IMR-90 (cell line): ENCODE results near the gene MAMDC4. TPM values are rescaled to one million over a fixed set of nuclear protein-coding genes. Genes with fewer than 3 reads are reported as not detected.

Experiments
- ATAC-seq: fragments of 200-7000 bp; cut with Tn5 transposase; 2 replicates; pipeline ENCODE4 v1.9.1; 2020; ENCODE audit warnings: low read depth, mild to moderate bottlenecking, moderate library complexity
- BruUV-seq: library from RNA; stranded (reverse); fragments of 400-500 nt; replicated peaks from 2 replicates; lab custom pipeline; 2021; lab: Mats Ljungman, UMichigan
- CTCF ChIA-PET: fragments of 300-600 bp; formaldehyde crosslinking; extraction: SDS; loops from one replicate; lab custom pipeline; 2021; ENCODE audit warnings: antibody characterized with exemption; lab: Yijun Ruan, JAX
- POLR2A ChIA-PET: fragments of 300-600 bp; sonication (Branson Sonifier 250); formaldehyde crosslinking; loops from one replicate; lab custom pipeline; 2022; ENCODE audit warnings: antibody characterized with exemption; ENCODE audit not compliant: unreplicated experiment; lab: Charles Lee
- DNase-seq: peaks from one replicate; pipeline ENCODE4 v3.0.0; 2013
- H2AFZ ChIP-seq: replicated peaks from 2 replicates; pipeline ENCODE3; 2013; ENCODE audit warnings: low read length, mild to moderate bottlenecking; ENCODE audit not compliant: poor library complexity
- H2AK5ac ChIP-seq: 2 replicates; pipeline ENCODE4 v1.6.1; 2013; ENCODE audit warnings: low read depth, low read length, inconsistent platforms
- H2AK9ac ChIP-seq: replicated peaks from 2 replicates; pipeline ENCODE3; 2013; ENCODE audit warnings: mild to moderate bottlenecking, low read depth, low read length, moderate library complexity; ENCODE audit not compliant: poor library complexity
- H2BK120ac ChIP-seq: 2 replicates; pipeline ENCODE4 v1.6.1; 2013; ENCODE audit warnings: low read depth, low read length, inconsistent platforms
- H2BK15ac ChIP-seq: 3 replicates; pipeline ENCODE4 v1.6.1; 2013; ENCODE audit warnings: low read depth, low read length, inconsistent platforms
- H2BK20ac ChIP-seq: 2 replicates; pipeline ENCODE4 v1.6.1; 2013; ENCODE audit warnings: low read depth, mild to moderate bottlenecking, inconsistent platforms, low read length, moderate library complexity
- H2BK5ac ChIP-seq: 2 replicates; pipeline ENCODE4 v1.6.1; 2013; ENCODE audit warnings: mild to moderate bottlenecking, low read depth, low read length, inconsistent platforms; ENCODE audit not compliant: poor library complexity, severe bottlenecking
- H3K14ac ChIP-seq: replicated peaks from 2 replicates; pipeline ENCODE4 v1.6.1; 2013; ENCODE audit warnings: low read depth, low read length, inconsistent platforms
- H3K18ac ChIP-seq: 2 replicates; pipeline ENCODE4 v1.6.1; 2013; ENCODE audit warnings: low read depth, low read length, control low read depth
- H3K23ac ChIP-seq: 2 replicates; pipeline ENCODE4 v1.6.1; 2013; ENCODE audit warnings: low read depth, low read length, inconsistent platforms
- H3K27ac ChIP-seq: 2 replicates; pipeline ENCODE4 v1.5.1; 2013; ENCODE audit warnings: mild to moderate bottlenecking, control low read depth, low read length; ENCODE audit not compliant: insufficient read depth
- H3K27me3 ChIP-seq: 2 replicates; pipeline ENCODE4 v1.6.1; 2013; ENCODE audit warnings: low read length; ENCODE audit not compliant: control insufficient read depth, insufficient read depth
- H3K36me3 ChIP-seq: 2 replicates; pipeline ENCODE4 v1.6.1; 2013; ENCODE audit warnings: low read length, mixed read lengths; ENCODE audit not compliant: control insufficient read depth, insufficient read depth
- H3K4ac ChIP-seq: 2 replicates; pipeline ENCODE4 v1.6.1; 2013; ENCODE audit warnings: low read depth, low read length, inconsistent platforms
- H3K4me1 ChIP-seq: 2 replicates; pipeline ENCODE4 v1.6.1; 2013; ENCODE audit warnings: low read length, mixed read lengths; ENCODE audit not compliant: control insufficient read depth, insufficient read depth
- H3K4me2 ChIP-seq: 2 replicates; pipeline ENCODE4 v1.6.1; 2013; ENCODE audit warnings: low read depth, mild to moderate bottlenecking, control low read depth, low read length, moderate library complexity
- H3K4me3 ChIP-seq: 2 replicates; pipeline ENCODE4 v1.5.1; 2013; ENCODE audit warnings: low read depth, mild to moderate bottlenecking, control low read depth, low read length, moderate library complexity; ENCODE audit not compliant: insufficient read depth
- H3K56ac ChIP-seq: 2 replicates; pipeline ENCODE4 v1.6.1; 2013; ENCODE audit warnings: low read length, inconsistent platforms; ENCODE audit not compliant: insufficient read depth; ENCODE audit errors: extremely low read depth
- H3K79me1 ChIP-seq, 2 experiments: 2 replicates each; pipeline ENCODE4 v1.6.1; 2013; ENCODE audit warnings: low read length in 2 of 2, inconsistent platforms in 1 of 2, low read depth in 1 of 2
- H3K9ac ChIP-seq: 2 replicates; pipeline ENCODE4 v1.6.1; 2013; ENCODE audit warnings: low read depth, low read length, control low read depth
- H3K9me1 ChIP-seq: 2 replicates; pipeline ENCODE4 v1.6.1; 2013; ENCODE audit warnings: low read length, inconsistent platforms; ENCODE audit not compliant: insufficient read depth
- H3K9me3 ChIP-seq: 2 replicates; pipeline ENCODE4 v1.6.1; 2013; ENCODE audit warnings: low read length; ENCODE audit not compliant: control insufficient read depth, insufficient read depth
- H4K20me1 ChIP-seq: 2 replicates; pipeline ENCODE4 v1.6.1; 2013; ENCODE audit warnings: low read length, inconsistent platforms; ENCODE audit not compliant: insufficient read depth
- H4K5ac ChIP-seq: 2 replicates; pipeline ENCODE4 v1.6.1; 2013; ENCODE audit warnings: mild to moderate bottlenecking, low read depth, low read length, control low read depth
- H4K8ac ChIP-seq, 2 experiments: 2 replicates each; pipeline ENCODE4 v1.6.1; 2013; ENCODE audit warnings: low read depth in 2 of 2, low read length in 2 of 2, control low read depth in 1 of 2, inconsistent platforms in 1 of 2
- H4K91ac ChIP-seq: 2 replicates; pipeline ENCODE4 v1.6.1; 2013; ENCODE audit warnings: low read depth, low read length, inconsistent platforms; ENCODE audit not compliant: insufficient read depth
- BHLHE40 ChIP-seq: fragments of 150-350 bp; IDR thresholded peaks from 2 replicates; pipeline ENCODE4 v1.6.1; 2016; ENCODE audit warnings: mild to moderate bottlenecking, low read depth, low read length
- CEBPB ChIP-seq: IDR thresholded peaks from 2 replicates; pipeline ENCODE4 v1.6.1; 2012; ENCODE audit warnings: low read depth, low read length, improper control_type of control experiment
- CHD1 ChIP-seq: IDR thresholded peaks from 2 replicates; pipeline ENCODE4 v1.6.1; 2012; ENCODE audit warnings: low read depth, low read length, improper control_type of control experiment
- FOS ChIP-seq: fragments of 150-350 bp; IDR thresholded peaks from 2 replicates; pipeline ENCODE4 v1.6.1; 2016; ENCODE audit warnings: low read depth, low read length
- MAFK ChIP-seq: IDR thresholded peaks from 2 replicates; pipeline ENCODE4 v1.6.1; 2012; ENCODE audit warnings: low read depth, low read length, improper control_type of control experiment
- MAZ ChIP-seq: IDR thresholded peaks from 2 replicates; pipeline ENCODE4 v1.6.1; 2012; ENCODE audit warnings: low read depth, mild to moderate bottlenecking, low read length, improper control_type of control experiment, moderate library complexity, borderline replicate concordance
- MXI1 ChIP-seq: IDR thresholded peaks from 2 replicates; pipeline ENCODE4 v1.6.1; 2012; ENCODE audit warnings: low read depth, mild to moderate bottlenecking, low read length, moderate library complexity, borderline replicate concordance
- NFE2L2 ChIP-seq: fragments of 150-350 bp; IDR thresholded peaks from 2 replicates; pipeline ENCODE4 v1.6.1; 2016; ENCODE audit warnings: low read depth, mild to moderate bottlenecking, low read length
- POLR2A ChIP-seq: IDR thresholded peaks from 2 replicates; pipeline ENCODE4 v1.6.1; 2012; ENCODE audit warnings: mild to moderate bottlenecking, low read depth, low read length
- RAD21 ChIP-seq: IDR thresholded peaks from 2 replicates; pipeline ENCODE4 v1.6.1; 2012; ENCODE audit warnings: low read length, improper control_type of control experiment
- RCOR1 ChIP-seq: IDR thresholded peaks from 2 replicates; pipeline ENCODE4 v1.6.1; 2012; ENCODE audit warnings: mild to moderate bottlenecking, low read length, improper control_type of control experiment; ENCODE audit not compliant: insufficient replicate concordance
- RFX5 ChIP-seq: IDR thresholded peaks from 2 replicates; pipeline ENCODE4 v1.8.0; 2012; ENCODE audit warnings: low read depth, mild to moderate bottlenecking, low read length, moderate library complexity
- SMC3 ChIP-seq: fragments of 150-350 bp; IDR thresholded peaks from 2 replicates; pipeline ENCODE4 v1.6.1; 2016; ENCODE audit warnings: low read depth, mild to moderate bottlenecking, antibody characterized with exemption, low read length, moderate library complexity
- WGBS, 2 experiments: methylation state at CpG; one replicate each; pipeline versions ENCODE4 v1.1.5 to v1.1.7; 2013; ENCODE audit warnings: missing lambda C conversion rate in 2 of 2; ENCODE audit not compliant: insufficient read length in 1 of 2; ENCODE audit errors: extremely low coverage in 2 of 2; 5-methylcytosine and 5-hydroxymethylcytosine counted together
- dilution Hi-C: fragments of 300-500 bp; cut with HindIII; formaldehyde crosslinking; loops from one replicate; pipeline ENCODE4 v1.14.3; 2018; ENCODE audit warnings: low sequenced_read_pairs; ENCODE audit not compliant: unreplicated experiment
- in situ Hi-C: fragments of 300-500 bp; cut with MboI; formaldehyde crosslinking; loops from 3 replicates; pipeline ENCODE4 v1.14.3; 2019; ENCODE audit warnings: low sequenced_read_pairs, inconsistent platforms, mixed read lengths
- intact Hi-C: fragments of 100-400 bp; cut with micrococcal nuclease; formaldehyde crosslinking; loops from 2 replicates; pipeline ENCODE4 v1.10.0; 2022
- polyA plus RNA-seq, 3 experiments: library from polyadenylated mRNA; depleted of rRNA; stranded (reverse); fragments of >200 nt; gene quantifications; 2 replicates each; pipeline ENCODE4 v1.2.3, GENCODE V29; 2012; ENCODE audit warnings: low replicate concordance in 1 of 3
- total RNA-seq: library from RNA; depleted of rRNA; stranded (reverse); fragments of >200 nt; gene quantifications from 2 replicates; pipeline ENCODE4 v1.2.3, GENCODE V29; 2012
- TF ChIP-seq, protein P1 (sequence below): conservative IDR thresholded peaks from 2 replicates; pipeline ENCODE4 v1.5.1; 2012; ENCODE audit warnings: mild to moderate bottlenecking, low read depth, low read length, improper control_type of control experiment
- TF ChIP-seq, protein P2 (sequence below): fragments of 150-350 bp; IDR thresholded peaks from 2 replicates; pipeline ENCODE4 v1.6.1; 2016; ENCODE audit warnings: low read depth, mild to moderate bottlenecking, low read length, moderate library complexity, borderline replicate concordance
- TF ChIP-seq, protein P3 (sequence below): fragments of 150-350 bp; IDR thresholded peaks from 2 replicates; pipeline ENCODE4 v1.6.1; 2017; ENCODE audit warnings: mild to moderate bottlenecking, antibody characterized with exemption, low read length, low read depth

MAMDC4 gene
- total and polyA plus RNA-seq, 2 of the 4 experiments (the other 2 are of a cell fraction), result 0.18 to 3.5 TPM

DNA sequence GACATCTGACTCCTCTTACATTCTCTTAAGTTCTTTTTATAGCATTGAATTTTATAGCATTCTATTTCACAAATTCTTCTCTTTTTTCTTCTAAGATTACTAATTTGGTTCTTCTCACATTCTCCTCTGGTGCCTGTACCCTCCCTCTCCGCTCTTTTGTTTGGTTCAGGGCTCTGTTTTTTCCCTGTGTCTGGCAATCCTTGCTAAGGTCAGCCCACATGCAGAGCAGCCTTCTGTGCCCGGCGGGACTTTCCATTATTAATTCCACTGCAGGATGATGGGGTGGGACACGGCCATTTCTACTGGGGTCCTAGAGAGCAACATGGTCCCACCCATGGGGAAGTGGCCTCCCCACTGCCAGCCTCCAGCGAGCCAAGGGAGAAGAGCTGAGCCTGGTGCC, 24.3 kb downstream of the MAMDC4 start:
- CTCF ChIA-PET, result no interaction called here

More for the DNA sequence above, 24.3 kb downstream of the MAMDC4 start:
- Histone ChIP-seq H4K20me1 (no peaks in the 10 kb centered on the region), H4K5ac (no peak overlapping the region), H3K4me2 (no peak overlapping the region), H4K8ac (no peak overlapping the region), H3K18ac (no peak overlapping the region), H3K56ac (no peak overlapping the region), H3K9me3 (peaks cover 7% of the 10 kb centered on the region), H2BK120ac (no peak overlapping the region), H3K27me3 (no peaks in the 10 kb centered on the region), H2AFZ (no peak overlapping the region), H2BK5ac (no peak overlapping the region), H2AK9ac (no peak overlapping the region), H2BK15ac (no peak overlapping the region), H3K14ac (no peak overlapping the region), H4K91ac (no peak overlapping the region), H3K27ac (no peak overlapping the region), H2BK20ac (no peak overlapping the region), H3K23ac (no peak overlapping the region), H2AK5ac (no peak overlapping the region), H3K9ac (no peak overlapping the region), H3K4ac (no peak overlapping the region), H3K4me3 (no peak overlapping the region), H3K9me1 (no peaks in the 10 kb centered on the region), H3K79me1 (no peaks in the 10 kb centered on the region), H3K4me1 (peaks cover 1% of the 10 kb centered on the region; the same call in 1 of the 2 replicates), H3K36me3 (no peaks in the 10 kb centered on the region)
- POLR2A ChIA-PET, result no interaction called here
- intact Hi-C loops (no loop called here), dilution Hi-C loops (no loop called here), in situ Hi-C loops (no loop called here)
- no CpG with 5 or more reads among the region's 5 CpGs for WGBS, 2 experiments
- no peak for TF ChIP-seq FOS
- TF ChIP-seq SMC3, result no peak
- no peak for TF ChIP-seq RAD21
- TF ChIP-seq, protein P1, sequence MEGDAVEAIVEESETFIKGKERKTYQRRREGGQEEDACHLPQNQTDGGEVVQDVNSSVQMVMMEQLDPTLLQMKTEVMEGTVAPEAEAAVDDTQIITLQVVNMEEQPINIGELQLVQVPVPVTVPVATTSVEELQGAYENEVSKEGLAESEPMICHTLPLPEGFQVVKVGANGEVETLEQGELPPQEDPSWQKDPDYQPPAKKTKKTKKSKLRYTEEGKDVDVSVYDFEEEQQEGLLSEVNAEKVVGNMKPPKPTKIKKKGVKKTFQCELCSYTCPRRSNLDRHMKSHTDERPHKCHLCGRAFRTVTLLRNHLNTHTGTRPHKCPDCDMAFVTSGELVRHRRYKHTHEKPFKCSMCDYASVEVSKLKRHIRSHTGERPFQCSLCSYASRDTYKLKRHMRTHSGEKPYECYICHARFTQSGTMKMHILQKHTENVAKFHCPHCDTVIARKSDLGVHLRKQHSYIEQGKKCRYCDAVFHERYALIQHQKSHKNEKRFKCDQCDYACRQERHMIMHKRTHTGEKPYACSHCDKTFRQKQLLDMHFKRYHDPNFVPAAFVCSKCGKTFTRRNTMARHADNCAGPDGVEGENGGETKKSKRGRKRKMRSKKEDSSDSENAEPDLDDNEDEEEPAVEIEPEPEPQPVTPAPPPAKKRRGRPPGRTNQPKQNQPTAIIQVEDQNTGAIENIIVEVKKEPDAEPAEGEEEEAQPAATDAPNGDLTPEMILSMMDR, result no peak
- TF ChIP-seq, protein P2, sequence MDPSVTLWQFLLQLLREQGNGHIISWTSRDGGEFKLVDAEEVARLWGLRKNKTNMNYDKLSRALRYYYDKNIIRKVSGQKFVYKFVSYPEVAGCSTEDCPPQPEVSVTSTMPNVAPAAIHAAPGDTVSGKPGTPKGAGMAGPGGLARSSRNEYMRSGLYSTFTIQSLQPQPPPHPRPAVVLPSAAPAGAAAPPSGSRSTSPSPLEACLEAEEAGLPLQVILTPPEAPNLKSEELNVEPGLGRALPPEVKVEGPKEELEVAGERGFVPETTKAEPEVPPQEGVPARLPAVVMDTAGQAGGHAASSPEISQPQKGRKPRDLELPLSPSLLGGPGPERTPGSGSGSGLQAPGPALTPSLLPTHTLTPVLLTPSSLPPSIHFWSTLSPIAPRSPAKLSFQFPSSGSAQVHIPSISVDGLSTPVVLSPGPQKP, result no peak
- TF ChIP-seq BHLHE40, result no peak
- TF ChIP-seq MAZ, result no peak
- no peak for TF ChIP-seq NFE2L2
- no peak for TF ChIP-seq RFX5
- no peak for TF ChIP-seq CHD1
- TF ChIP-seq CEBPB, result no peak
- TF ChIP-seq, protein P3, sequence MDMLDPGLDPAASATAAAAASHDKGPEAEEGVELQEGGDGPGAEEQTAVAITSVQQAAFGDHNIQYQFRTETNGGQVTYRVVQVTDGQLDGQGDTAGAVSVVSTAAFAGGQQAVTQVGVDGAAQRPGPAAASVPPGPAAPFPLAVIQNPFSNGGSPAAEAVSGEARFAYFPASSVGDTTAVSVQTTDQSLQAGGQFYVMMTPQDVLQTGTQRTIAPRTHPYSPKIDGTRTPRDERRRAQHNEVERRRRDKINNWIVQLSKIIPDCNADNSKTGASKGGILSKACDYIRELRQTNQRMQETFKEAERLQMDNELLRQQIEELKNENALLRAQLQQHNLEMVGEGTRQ, result no peak
- no peak for TF ChIP-seq RCOR1
- no peak for TF ChIP-seq POLR2A
- TF ChIP-seq MXI1, result no peak
- no peak for TF ChIP-seq MAFK
- no peak for DNase-seq
- ATAC-seq, result no peak
- no TSS peak for BruUV-seq
